ENCODE data around the gene ASB13.

DNA sequence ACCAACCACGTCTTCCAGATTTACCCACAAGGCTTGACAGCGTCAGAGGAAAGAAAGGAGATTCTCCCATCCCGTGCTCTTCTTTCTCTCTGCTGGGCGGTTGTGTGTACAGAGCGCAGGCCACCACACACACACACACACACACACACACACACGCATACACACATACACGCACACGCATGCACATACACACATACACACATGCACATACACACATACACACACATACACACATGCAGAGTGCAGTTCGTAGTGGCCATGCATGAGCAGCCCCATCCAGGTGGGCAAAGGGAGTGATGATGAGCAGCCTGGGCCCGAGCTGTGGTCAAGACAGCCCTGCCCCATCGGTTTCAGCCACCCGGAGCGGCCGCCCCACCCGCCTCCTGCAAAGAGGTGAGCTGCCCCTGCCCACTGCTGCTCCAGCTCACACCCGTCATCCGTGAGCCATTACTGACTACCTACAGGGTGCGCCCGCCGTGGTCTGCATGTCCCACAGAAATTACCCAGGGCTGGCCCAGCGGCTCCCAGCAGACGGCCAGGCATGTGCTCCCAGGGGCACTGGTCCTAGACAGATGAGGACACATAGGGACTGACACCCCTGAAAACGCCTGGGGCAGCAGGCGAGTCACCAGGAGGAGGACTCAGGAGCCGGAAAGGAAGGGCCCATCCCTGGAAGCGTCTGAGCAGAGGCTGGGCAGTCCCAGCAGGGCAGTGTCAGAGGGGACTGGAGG, 69.6 kb downstream of the ASB13 start:
- TF ChIP-seq CTCF (IDR thresholded peaks at IDR 0.05; ENCODE audit: poor library complexity) (no peak), EZH2 (IDR thresholded peaks at IDR 0.05; ENCODE audit: borderline replicate concordance) (no peak)
